NCI-H82 (cell line): Measurements from ENCODE around the gene SLX9.
"Not testable (repeated sequence)": the region's sequence is repeated elsewhere in the genome, so short reads cannot be mapped to it uniquely, and the experiment has no call there.

ENCODE experiments used
- DNase-seq: peaks from one replicate; lab custom pipeline; 2025; lab: John Stamatoyannopoulos, UW

SLX9 gene

DNA sequence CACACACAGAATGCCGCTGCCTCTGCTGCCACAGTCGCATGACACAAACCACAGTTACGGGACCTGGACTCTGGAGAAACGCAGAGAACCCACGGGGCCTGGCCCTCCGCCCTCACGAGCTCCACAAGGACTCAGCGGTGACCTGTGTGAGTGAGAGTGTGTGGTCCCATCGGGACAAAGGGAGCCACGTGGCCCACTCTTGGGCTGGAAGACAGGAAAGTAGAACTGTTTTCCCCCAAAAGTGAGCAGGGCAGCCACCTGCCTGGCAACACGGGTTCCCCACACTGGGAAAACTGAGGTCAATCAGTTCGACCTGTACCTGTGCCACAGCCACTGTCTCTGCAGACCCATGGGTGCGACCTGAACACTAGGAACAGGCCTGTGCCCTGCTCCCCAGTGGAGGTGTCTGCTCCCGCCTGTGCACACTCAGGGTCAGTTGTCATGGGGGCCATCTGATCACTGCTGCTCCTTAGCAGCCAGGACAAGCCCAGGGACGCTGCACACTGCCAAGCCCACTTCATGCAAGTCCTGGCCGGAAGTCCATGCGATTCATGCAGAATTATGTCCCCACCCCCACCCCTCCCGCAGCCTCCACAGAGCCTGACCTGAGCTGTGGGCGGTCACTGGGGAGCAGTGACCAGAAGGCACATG lies 80.2 kb downstream of the SLX9 start:
- DNase-seq = no peak

- DNase-seq = no peak
These were observed 81.0 kb downstream of the SLX9 start for GRCh38 chr21:45020629-45021427.

DNA sequence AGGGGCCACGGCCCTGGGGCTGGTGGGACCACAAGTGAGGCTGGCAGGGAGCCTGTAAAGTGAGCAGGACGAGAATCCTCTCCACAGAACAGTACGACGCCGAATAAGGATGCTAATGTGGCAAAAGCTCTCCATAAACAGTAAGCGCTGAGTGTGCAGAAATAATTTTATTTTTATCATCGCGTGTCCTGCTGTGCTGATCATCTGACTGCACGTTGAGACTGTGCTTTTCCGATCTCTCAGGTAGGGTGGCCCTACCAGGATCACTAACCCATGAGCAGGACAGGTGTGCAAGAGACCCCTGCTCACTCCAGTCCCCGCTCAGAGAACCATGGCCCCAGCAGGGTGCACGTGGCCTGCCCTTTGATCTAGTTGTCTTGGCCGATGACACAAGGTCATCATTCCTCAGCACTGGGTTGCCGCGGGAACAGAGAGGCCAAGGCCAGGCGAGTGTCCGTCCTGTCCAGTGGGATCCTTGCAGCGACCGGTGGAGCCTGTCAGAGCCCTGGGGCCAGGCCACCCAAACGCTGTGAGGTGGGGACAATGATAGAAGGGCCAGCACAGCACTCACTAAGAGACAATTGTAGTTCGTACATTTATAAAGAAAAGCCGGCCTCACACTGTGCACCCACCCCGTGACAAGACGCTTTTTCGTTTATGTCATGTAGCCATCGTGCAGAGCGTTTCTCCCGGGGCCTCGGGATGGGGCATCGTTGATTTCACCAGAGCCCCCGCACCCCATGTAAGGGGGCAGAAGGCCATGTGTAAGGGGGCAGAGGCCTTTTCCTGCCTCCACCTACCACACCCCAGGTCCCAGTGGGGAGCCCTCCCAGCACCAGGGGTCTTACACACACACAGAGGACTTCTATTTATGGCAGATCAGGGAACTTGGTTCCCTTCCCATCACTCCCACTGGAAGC lies 81.9 kb downstream of the SLX9 start:
- DNase-seq = no peak

DNA sequence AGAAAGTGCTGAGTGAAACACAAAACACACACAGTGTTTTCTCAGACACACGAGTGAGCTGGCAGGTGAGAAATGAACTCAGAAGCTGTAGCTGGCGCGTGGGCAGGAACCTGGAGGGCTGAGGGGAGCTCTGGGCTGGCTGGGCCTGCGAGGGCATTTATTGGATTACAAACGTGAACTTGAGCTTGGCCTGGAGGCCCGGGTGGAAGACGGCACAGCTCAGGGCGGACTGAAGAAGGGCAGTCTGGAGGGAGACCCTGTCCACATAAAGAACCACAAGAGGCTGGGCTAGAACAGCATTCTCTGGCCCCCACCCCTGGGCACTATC lies 82.5 kb downstream of the SLX9 start:
- no peak for DNase-seq

DNA sequence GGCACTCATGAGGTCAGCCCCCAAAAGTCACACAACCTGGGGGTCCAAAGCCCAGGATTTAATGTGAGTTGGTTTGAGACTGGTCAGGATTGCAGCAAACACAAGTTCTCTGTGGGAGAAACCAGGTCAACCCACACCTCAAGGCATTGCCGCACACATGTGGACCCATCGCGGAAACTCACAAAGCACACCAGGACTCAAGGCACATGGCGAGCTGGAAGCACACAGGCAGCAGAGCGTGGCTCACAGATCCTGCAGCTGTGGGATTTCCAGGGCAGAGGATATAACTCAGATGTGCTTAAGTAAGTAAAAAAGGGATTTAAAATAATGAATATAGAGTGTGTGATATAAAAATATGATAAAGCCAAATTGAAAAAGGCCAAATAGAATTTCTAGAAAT lies 82.9 kb downstream of the SLX9 start:
- DNase-seq = no peak

DNA sequence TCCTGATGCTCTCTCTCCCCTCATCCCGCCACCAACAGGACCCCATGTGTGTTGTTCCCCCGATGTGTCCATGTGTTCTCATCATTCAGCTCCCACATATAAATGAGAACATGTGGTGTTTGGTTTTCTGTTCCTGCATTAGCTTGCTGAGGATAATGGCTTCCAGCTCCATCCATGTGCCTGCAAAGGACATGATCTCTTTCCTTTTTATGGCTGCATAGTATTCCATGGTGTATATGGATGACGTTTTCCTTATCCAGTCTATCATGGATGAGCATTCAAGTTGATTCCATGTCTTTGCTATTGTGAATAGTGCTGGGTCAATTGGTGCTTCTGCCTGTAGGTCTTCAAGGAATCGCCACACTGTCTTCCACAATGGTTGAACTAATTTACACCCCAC lies 84.7 kb downstream of the SLX9 start:
- DNase-seq = not testable (repeated sequence)

DNA sequence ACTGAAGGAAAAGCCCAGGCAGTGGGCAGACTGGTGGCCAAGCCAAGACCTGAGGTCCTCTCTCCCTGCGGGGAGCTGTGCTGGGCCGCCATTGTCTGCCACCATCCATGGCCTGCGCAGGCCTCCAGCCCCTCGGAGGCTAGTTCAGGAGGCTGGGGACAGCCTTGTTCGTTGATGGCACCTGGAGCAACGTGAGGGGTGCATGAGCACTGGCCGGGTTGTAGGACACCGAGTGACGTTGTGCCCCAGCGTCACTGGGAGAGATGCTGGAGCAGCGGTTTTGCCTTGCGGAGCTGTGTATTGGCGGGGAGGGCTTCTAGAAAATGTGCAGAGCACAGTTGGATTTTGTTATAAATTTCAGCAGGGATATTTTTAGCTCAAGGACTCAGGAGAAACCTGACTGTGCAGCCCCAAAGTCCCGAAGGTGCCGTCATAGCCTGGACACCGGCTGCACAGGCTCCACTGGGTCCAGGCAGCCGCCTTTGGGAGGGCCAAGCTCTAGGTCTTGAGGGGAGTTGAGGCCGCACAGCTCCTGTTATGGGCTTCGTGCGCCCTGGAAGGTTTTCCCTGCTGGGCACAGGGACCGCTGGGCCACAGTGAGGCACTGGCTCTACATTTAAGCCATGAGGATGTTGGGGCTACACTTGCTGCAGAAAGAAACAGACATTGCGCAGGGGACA lies 86.4 kb downstream of the SLX9 start:
- no peak for DNase-seq
